A549 (cell line): ENCODE data around the gene SERPINB11.

ENCODE experiments used
- CTCF ChIP-seq: fragments of >200 bp; sonication (Bioruptor Twin); formaldehyde crosslinking; IDR thresholded peaks from 3 replicates; pipeline ENCODE4 v1.5.1; 2016
- JUNB ChIP-seq: fragments of >200 bp; sonication (Bioruptor Twin); formaldehyde crosslinking; IDR thresholded peaks from 2 replicates; pipeline ENCODE4 v1.6.1; 2016
- SMC3 ChIP-seq: fragments of >200 bp; sonication (Bioruptor Twin); formaldehyde crosslinking; IDR thresholded peaks from 3 replicates; pipeline ENCODE4 v1.6.1; 2018; ENCODE audit warnings: inconsistent platforms

GRCh38 chr18:63765837-63766236 lies 63.1 kb downstream of the SERPINB11 start:
- TF ChIP-seq CTCF (no peak), SMC3 (no peak), JUNB (no peak)
